Esophagus squamous epithelium (tissue), 4 donors: ENCODE results near the gene CTCF.

Experiments used
- POLR2A ChIP-seq, 4 donors: fragments of 450-650 bp; IDR thresholded peaks; one replicate each; pipeline ENCODE4 v1.6.1; 2017; ENCODE audit warnings: antibody characterized with exemption in 4 of 4, mild to moderate bottlenecking in 4 of 4, moderate library complexity in 3 of 4
- TF ChIP-seq, protein P1 (sequence below), 6 experiments: fragments of 450-650 bp in 4 of 6; fragments of 200-600 bp in 2 of 6; sonication (generic) in 2 of 6; IDR thresholded peaks; one replicate each; pipeline ENCODE4 v1.5.1; 2016 to 2019; ENCODE audit warnings: antibody characterized with exemption in 6 of 6, mild to moderate bottlenecking in 4 of 6, moderate library complexity in 4 of 6

DNA sequence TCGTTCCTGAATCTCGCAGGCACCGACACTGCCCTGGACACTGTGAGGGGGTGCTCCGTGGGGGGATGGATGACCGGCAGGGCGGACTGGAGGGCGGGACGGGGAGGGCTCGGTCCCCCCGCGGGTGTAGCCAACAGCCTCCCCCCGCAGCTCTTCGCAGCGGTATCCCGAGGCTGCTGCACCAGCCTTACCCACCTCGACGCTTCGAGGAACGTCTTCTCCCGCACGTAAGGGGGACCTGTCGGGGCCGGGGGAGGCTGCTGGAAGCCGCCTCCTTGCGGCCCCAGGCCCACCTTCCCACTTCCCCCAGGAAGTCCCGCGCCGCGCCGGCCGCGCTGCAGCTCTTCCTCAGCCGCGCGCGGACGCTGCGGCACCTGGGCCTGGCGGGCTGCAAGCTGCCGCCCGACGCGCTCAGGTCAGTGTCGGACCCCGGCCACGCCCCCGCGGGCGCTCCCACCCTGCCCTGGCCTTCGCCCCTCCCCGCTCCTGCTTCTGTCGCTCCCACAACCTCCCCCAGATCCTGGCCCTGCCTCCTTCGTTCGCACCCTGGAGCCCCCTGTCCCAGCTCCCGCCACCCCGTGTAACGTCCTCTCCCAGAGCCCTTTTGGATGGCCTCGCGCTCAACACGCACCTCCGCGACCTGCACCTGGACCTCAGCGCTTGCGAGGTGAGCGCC lies 85.9 kb downstream of the CTCF start:
- no peak for TF ChIP-seq POLR2A (IDR thresholded peaks at IDR 0.05)
- TF ChIP-seq, protein P1, sequence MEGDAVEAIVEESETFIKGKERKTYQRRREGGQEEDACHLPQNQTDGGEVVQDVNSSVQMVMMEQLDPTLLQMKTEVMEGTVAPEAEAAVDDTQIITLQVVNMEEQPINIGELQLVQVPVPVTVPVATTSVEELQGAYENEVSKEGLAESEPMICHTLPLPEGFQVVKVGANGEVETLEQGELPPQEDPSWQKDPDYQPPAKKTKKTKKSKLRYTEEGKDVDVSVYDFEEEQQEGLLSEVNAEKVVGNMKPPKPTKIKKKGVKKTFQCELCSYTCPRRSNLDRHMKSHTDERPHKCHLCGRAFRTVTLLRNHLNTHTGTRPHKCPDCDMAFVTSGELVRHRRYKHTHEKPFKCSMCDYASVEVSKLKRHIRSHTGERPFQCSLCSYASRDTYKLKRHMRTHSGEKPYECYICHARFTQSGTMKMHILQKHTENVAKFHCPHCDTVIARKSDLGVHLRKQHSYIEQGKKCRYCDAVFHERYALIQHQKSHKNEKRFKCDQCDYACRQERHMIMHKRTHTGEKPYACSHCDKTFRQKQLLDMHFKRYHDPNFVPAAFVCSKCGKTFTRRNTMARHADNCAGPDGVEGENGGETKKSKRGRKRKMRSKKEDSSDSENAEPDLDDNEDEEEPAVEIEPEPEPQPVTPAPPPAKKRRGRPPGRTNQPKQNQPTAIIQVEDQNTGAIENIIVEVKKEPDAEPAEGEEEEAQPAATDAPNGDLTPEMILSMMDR (IDR thresholded peaks at IDR 0.05) = no peak
